HEK293 (cell line): ENCODE results near the gene KIRREL3.

ENCODE experiments used
- SP3 ChIP-seq: fragments of 450-650 bp; formaldehyde crosslinking; IDR thresholded peaks from 2 replicates; pipeline ENCODE4 v1.5.1; 2016; ENCODE audit warnings: missing biosample characterization, missing genetic modification characterization
- TF ChIP-seq, protein P1 (sequence below): fragments of 450-650 bp; formaldehyde crosslinking; conservative IDR thresholded peaks from 2 replicates; pipeline ENCODE4 v1.5.1; 2016; ENCODE audit warnings: low read depth, missing biosample characterization, missing genetic modification characterization
- TF ChIP-seq, protein P2 (sequence below): fragments of 450-650 bp; formaldehyde crosslinking; optimal IDR thresholded peaks from 2 replicates; pipeline ENCODE3; 2016; ENCODE audit warnings: missing biosample characterization, mild to moderate bottlenecking, missing genetic modification characterization
- TF ChIP-seq, protein P3 (sequence below): fragments of 450-650 bp; IDR thresholded peaks from 2 replicates; pipeline ENCODE4 v1.5.1; 2018; ENCODE audit warnings: missing biosample characterization, missing genetic modification characterization

DNA sequence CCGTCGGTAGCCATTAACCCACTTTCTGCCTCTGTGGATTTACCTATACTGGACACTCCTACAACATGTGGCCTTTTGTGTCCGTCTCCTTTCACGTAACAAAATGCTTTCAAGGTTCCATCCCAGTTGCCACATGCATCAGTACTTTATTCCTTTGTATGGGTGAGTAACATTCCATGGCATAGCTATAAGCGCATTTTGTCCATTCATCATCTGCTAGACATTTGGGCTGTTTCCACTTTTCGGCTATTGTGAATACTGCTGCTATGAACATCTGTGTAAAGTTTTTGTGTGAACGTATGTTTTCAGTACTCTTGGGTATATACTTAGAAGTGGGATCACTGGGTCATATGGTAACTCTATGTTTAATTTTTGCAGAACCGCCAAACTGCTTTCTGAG, 387.9 kb downstream of the KIRREL3 start:
- TF ChIP-seq, protein P1, sequence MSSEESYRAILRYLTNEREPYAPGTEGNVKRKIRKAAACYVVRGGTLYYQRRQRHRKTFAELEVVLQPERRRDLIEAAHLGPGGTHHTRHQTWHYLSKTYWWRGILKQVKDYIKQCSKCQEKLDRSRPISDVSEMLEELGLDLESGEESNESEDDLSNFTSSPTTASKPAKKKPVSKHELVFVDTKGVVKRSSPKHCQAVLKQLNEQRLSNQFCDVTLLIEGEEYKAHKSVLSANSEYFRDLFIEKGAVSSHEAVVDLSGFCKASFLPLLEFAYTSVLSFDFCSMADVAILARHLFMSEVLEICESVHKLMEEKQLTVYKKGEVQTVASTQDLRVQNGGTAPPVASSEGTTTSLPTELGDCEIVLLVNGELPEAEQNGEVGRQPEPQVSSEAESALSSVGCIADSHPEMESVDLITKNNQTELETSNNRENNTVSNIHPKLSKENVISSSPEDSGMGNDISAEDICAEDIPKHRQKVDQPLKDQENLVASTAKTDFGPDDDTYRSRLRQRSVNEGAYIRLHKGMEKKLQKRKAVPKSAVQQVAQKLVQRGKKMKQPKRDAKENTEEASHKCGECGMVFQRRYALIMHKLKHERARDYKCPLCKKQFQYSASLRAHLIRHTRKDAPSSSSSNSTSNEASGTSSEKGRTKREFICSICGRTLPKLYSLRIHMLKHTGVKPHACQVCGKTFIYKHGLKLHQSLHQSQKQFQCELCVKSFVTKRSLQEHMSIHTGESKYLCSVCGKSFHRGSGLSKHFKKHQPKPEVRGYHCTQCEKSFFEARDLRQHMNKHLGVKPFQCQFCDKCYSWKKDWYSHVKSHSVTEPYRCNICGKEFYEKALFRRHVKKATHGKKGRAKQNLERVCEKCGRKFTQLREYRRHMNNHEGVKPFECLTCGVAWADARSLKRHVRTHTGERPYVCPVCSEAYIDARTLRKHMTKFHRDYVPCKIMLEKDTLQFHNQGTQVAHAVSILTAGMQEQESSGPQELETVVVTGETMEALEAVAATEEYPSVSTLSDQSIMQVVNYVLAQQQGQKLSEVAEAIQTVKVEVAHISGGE (tag by site-specific recombination), result no peak
- TF ChIP-seq, protein P2, sequence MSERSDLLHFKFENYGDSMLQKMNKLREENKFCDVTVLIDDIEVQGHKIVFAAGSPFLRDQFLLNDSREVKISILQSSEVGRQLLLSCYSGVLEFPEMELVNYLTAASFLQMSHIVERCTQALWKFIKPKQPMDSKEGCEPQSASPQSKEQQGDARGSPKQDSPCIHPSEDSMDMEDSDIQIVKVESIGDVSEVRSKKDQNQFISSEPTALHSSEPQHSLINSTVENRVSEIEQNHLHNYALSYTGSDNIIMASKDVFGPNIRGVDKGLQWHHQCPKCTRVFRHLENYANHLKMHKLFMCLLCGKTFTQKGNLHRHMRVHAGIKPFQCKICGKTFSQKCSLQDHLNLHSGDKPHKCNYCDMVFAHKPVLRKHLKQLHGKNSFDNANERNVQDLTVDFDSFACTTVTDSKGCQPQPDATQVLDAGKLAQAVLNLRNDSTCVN, result no peak
- TF ChIP-seq, protein P3, sequence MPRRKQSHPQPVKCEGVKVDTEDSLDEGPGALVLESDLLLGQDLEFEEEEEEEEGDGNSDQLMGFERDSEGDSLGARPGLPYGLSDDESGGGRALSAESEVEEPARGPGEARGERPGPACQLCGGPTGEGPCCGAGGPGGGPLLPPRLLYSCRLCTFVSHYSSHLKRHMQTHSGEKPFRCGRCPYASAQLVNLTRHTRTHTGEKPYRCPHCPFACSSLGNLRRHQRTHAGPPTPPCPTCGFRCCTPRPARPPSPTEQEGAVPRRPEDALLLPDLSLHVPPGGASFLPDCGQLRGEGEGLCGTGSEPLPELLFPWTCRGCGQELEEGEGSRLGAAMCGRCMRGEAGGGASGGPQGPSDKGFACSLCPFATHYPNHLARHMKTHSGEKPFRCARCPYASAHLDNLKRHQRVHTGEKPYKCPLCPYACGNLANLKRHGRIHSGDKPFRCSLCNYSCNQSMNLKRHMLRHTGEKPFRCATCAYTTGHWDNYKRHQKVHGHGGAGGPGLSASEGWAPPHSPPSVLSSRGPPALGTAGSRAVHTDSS (tag by site-specific recombination), result no peak
- TF ChIP-seq SP3 (tag by site-specific recombination), result no peak
